ENCODE results near the gene ZNF761.
"Not testable (repeated sequence)": the region's sequence is repeated elsewhere in the genome, so short reads cannot be mapped to it uniquely, and the experiment has no call there.

DNA sequence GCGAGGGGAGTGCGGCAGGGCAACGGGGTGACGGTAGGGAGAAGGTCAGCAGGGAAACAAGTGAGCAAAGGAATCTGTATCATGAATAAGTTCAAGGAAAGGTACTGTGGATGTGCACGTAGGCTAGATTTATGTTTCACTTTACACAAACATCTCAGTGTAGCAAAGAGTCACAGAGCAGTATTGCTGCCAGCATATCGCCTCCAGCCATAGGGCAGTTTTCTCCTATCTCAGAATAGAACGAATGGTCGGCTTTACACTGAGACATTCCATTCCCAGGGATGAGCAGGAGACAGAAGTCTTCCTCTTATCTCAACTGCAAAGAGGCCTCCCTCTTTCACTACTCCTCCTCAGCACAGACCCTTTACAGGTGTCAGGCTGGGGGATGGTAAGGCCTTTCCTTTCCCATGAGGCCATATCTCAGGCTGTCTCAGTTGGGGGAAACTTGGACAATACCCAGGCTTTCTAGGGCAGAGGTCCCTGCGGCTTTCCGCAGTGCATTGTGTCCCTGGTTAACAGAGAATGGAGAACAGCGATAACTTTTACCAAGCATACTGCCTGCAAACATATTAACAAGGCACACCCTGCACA, 28.4 kb downstream of the ZNF761 start:
- TF ChIP-seq, protein P1, sequence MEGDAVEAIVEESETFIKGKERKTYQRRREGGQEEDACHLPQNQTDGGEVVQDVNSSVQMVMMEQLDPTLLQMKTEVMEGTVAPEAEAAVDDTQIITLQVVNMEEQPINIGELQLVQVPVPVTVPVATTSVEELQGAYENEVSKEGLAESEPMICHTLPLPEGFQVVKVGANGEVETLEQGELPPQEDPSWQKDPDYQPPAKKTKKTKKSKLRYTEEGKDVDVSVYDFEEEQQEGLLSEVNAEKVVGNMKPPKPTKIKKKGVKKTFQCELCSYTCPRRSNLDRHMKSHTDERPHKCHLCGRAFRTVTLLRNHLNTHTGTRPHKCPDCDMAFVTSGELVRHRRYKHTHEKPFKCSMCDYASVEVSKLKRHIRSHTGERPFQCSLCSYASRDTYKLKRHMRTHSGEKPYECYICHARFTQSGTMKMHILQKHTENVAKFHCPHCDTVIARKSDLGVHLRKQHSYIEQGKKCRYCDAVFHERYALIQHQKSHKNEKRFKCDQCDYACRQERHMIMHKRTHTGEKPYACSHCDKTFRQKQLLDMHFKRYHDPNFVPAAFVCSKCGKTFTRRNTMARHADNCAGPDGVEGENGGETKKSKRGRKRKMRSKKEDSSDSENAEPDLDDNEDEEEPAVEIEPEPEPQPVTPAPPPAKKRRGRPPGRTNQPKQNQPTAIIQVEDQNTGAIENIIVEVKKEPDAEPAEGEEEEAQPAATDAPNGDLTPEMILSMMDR (conservative IDR thresholded peaks at IDR 0.05; ENCODE audit: low read length), result not testable (repeated sequence)
- TF ChIP-seq EZH2phosphoT487 (IDR thresholded peaks at IDR 0.05; ENCODE audit: borderline replicate concordance, low read depth, low read length), result not testable (repeated sequence)

All from OCI-LY7 (cell line).